Smooth muscle cell (in vitro differentiated cells): ENCODE results near the gene TMEM267. TPM values are rescaled to one million over a fixed set of nuclear protein-coding genes. Genes with fewer than 3 reads are reported as not detected.

ENCODE experiments used
- DNase-seq: peaks from one replicate; lab custom pipeline; 2025; ENCODE audit not compliant: unreplicated experiment; lab: John Stamatoyannopoulos, UW
- H2AFZ ChIP-seq: fragments of 200-600 bp; sonication (generic); 2 replicates; pipeline ENCODE4 v1.6.0; 2016; ENCODE audit warnings: antibody characterized with exemption, low read depth, mild to moderate bottlenecking
- H3F3A ChIP-seq: fragments of 200-600 bp; sonication (generic); 2 replicates; pipeline ENCODE4 v1.6.0; 2017; ENCODE audit warnings: antibody characterized with exemption, low read depth
- H3K27ac ChIP-seq: fragments of 200-600 bp; sonication (generic); 2 replicates; pipeline ENCODE4 v1.5.1; 2016; ENCODE audit warnings: low read depth, mild to moderate bottlenecking
- H3K27me3 ChIP-seq: fragments of 200-600 bp; sonication (generic); 2 replicates; pipeline ENCODE4 v1.6.1; 2016; ENCODE audit warnings: low read depth, mild to moderate bottlenecking
- H3K36me3 ChIP-seq: fragments of 200-600 bp; sonication (generic); 2 replicates; pipeline ENCODE4 v1.5.1; 2016; ENCODE audit warnings: low read depth
- H3K4me1 ChIP-seq: fragments of 200-600 bp; sonication (generic); 2 replicates; pipeline ENCODE4 v1.5.1; 2016; ENCODE audit warnings: low read depth
- H3K4me2 ChIP-seq: fragments of 200-600 bp; sonication (generic); 2 replicates; pipeline ENCODE4 v1.6.0; 2016; ENCODE audit warnings: mild to moderate bottlenecking
- H3K4me3 ChIP-seq: fragments of 200-600 bp; sonication (generic); 2 replicates; pipeline ENCODE4 v1.5.1; 2016; ENCODE audit warnings: mild to moderate bottlenecking
- H3K79me2 ChIP-seq: fragments of 200-600 bp; sonication (generic); 2 replicates; pipeline ENCODE4 v1.6.0; 2016; ENCODE audit warnings: low read depth, mild to moderate bottlenecking
- H3K9ac ChIP-seq: fragments of 200-600 bp; sonication (generic); 2 replicates; pipeline ENCODE4 v1.6.0; 2016; ENCODE audit warnings: low read depth
- H3K9me3 ChIP-seq: fragments of 200-600 bp; sonication (generic); replicated peaks from 2 replicates; pipeline ENCODE4 v1.5.1; 2016; ENCODE audit warnings: low read depth
- H4K20me1 ChIP-seq: fragments of 200-600 bp; sonication (generic); 2 replicates; pipeline ENCODE4 v1.6.0; 2016; ENCODE audit warnings: low read depth
- WGBS: methylation state at CpG from one replicate; pipeline ENCODE4 v1.1.7; 2016; ENCODE audit warnings: low lambda C conversion rate; 5-methylcytosine and 5-hydroxymethylcytosine counted together
- polyA plus RNA-seq: library from polyadenylated mRNA; unstranded; fragments of >200 nt; fragmentation: Nextera tagmentation; extraction: Ambion mirVana; gene quantifications from 2 replicates; pipeline ENCODE4 v1.2.1, GENCODE V29; 2016
- total RNA-seq: library from RNA; depleted of rRNA; stranded (reverse); fragments of >200 nt; gene quantifications from 2 replicates; pipeline ENCODE4 v1.2.3, GENCODE V29; 2014
- TF ChIP-seq, protein P1 (sequence below): fragments of 200-600 bp; sonication (generic); IDR thresholded peaks from 2 replicates; pipeline ENCODE4 v1.5.1; 2017; ENCODE audit warnings: borderline replicate concordance, mild to moderate bottlenecking, antibody characterized with exemption; ENCODE audit not compliant: insufficient read depth, poor library complexity, severe bottlenecking

Gene TMEM267
- total and polyA plus RNA-seq, 2 experiments from 2014 or later: 7.4 to 22.9 TPM

GRCh38 chr5:43396762-43397304 is 86.8 kb downstream of the TMEM267 start:
- peak overlapping the region; percentile 51 for H2AFZ ChIP-seq
- DNase-seq: no peak
- H3K4me3 ChIP-seq: peak overlapping the region; percentile 42
- no peaks in the 10 kb centered on the region for H3K79me2 ChIP-seq
- no peak overlapping the region for H3K9ac ChIP-seq
- H3F3A ChIP-seq: no peaks in the 10 kb centered on the region
- TF ChIP-seq, protein P1, sequence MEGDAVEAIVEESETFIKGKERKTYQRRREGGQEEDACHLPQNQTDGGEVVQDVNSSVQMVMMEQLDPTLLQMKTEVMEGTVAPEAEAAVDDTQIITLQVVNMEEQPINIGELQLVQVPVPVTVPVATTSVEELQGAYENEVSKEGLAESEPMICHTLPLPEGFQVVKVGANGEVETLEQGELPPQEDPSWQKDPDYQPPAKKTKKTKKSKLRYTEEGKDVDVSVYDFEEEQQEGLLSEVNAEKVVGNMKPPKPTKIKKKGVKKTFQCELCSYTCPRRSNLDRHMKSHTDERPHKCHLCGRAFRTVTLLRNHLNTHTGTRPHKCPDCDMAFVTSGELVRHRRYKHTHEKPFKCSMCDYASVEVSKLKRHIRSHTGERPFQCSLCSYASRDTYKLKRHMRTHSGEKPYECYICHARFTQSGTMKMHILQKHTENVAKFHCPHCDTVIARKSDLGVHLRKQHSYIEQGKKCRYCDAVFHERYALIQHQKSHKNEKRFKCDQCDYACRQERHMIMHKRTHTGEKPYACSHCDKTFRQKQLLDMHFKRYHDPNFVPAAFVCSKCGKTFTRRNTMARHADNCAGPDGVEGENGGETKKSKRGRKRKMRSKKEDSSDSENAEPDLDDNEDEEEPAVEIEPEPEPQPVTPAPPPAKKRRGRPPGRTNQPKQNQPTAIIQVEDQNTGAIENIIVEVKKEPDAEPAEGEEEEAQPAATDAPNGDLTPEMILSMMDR: no peak
- no peaks in the 10 kb centered on the region for H3K9me3 ChIP-seq
- H3K27ac ChIP-seq: no peak overlapping the region
- H3K4me1 ChIP-seq: no peaks in the 10 kb centered on the region
- peak overlapping the region; percentile 82 for H3K4me2 ChIP-seq
- no peaks in the 10 kb centered on the region for H4K20me1 ChIP-seq
- no peaks in the 10 kb centered on the region for H3K36me3 ChIP-seq
- WGBS: 65% methylated on average over 53 of the region's 53 CpGs
- no peaks in the 10 kb centered on the region for H3K27me3 ChIP-seq

Other genes starting within 250 kb of the TMEM267 start
- gene HMGCS1, start 170.5 kb downstream of the TMEM267 start, total RNA-seq: 94.0 and 147 TPM in 2 replicates
- 40.0 and 51.8 TPM in 2 replicates for gene HMGCS1, start 170.5 kb downstream of the TMEM267 start, polyA plus RNA-seq
- gene CCL28, start 71.5 kb downstream of the TMEM267 start, total RNA-seq: 0.22 and 0.27 TPM in 2 replicates
- gene CCL28, start 71.5 kb downstream of the TMEM267 start, polyA plus RNA-seq: 0.19 TPM in 1 of 2 replicates, not detected in the other
- 7.5 and 12.4 TPM in 2 replicates for gene C5orf34, start 31.3 kb upstream of the TMEM267 start, total RNA-seq
- gene C5orf34, start 31.3 kb upstream of the TMEM267 start, polyA plus RNA-seq: 2.6 and 3.4 TPM in 2 replicates
- gene PAIP1, start 73.2 kb upstream of the TMEM267 start, total RNA-seq: 135 and 155 TPM in 2 replicates
- gene PAIP1, start 73.2 kb upstream of the TMEM267 start, polyA plus RNA-seq: 133 and 137 TPM in 2 replicates
- 39.8 and 49.8 TPM in 2 replicates for gene NNT, start 119.3 kb upstream of the TMEM267 start, total RNA-seq
- 20.3 and 26.8 TPM in 2 replicates for gene NNT, start 119.3 kb upstream of the TMEM267 start, polyA plus RNA-seq